ENCODE data around the gene JAK2. TPM values are rescaled to one million over a fixed set of nuclear protein-coding genes. Genes with fewer than 3 reads are reported as not detected.

Gene JAK2
- 19.7 and 20.7 TPM in 2 replicates for total RNA-seq

DNA sequence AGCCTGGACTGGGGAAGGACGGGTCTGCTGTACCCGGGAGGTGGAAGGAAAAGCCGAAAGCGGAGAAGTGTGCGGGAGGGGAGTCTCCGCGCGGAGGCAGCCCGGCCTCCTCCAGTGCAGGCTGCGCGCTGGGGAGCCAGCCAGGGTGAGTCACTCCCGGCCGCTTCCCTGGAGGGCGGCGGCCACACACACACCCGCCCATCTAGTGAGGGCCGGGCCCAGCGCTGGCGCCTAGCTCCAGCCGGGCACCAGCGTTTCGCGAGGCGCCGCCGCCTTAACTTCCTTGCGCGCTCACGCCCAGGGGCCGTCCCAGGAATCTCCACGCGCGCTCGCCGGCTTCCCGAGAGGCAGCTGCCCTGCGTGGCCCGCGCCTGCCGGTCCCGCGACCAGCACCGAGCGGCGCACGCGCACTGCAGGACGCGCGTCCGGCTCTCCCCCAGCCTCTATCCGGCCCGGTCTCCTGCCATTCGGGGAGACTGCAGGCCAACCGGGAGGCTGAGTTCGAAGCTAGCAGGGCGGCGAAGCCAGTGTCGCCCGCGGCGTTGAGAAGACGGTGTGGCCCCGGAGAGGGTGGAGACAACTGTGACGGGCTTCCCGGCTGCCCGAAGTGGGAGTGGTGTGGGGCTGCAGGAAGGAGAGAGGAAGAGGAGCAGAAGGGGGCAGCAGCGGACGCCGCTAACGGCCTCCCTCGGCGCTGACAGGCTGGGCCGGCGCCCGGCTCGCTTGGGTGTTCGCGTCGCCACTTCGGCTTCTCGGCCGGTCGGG is at the start of gene JAK2:
JAK2 (plus strand) TSS at position 652 of the 765 bp plus-strand sequence. CDS start 36,716 bp downstream, outside the sequence.

Other genes with a start within 250 kb of the JAK2 start
- gene AK3, start 244.1 kb upstream of the JAK2 start, total RNA-seq, result 66.2 and 66.3 TPM in 2 replicates
- 10.3 and 15.2 TPM in 2 replicates for gene RCL1, start 192.3 kb upstream of the JAK2 start, total RNA-seq
- gene INSL6, start 200.4 kb downstream of the JAK2 start, total RNA-seq, result not detected in 2 replicates
- not detected in 2 replicates for gene INSL4, start 246.1 kb downstream of the JAK2 start, total RNA-seq

All from smooth muscle cell of the pulmonary artery (primary cell).